Iris pigment epithelial cell (primary cell): Measurements from ENCODE around the gene CUL5.
"Not testable (repeated sequence)": the region's sequence is repeated elsewhere in the genome, so short reads cannot be mapped to it uniquely, and the experiment has no call there.

Experiments used
- DNase-seq: peaks from one replicate; pipeline ENCODE4 v3.0.0-alpha.2; 2011; ENCODE audit warnings: low read depth

Gene CUL5

DNA sequence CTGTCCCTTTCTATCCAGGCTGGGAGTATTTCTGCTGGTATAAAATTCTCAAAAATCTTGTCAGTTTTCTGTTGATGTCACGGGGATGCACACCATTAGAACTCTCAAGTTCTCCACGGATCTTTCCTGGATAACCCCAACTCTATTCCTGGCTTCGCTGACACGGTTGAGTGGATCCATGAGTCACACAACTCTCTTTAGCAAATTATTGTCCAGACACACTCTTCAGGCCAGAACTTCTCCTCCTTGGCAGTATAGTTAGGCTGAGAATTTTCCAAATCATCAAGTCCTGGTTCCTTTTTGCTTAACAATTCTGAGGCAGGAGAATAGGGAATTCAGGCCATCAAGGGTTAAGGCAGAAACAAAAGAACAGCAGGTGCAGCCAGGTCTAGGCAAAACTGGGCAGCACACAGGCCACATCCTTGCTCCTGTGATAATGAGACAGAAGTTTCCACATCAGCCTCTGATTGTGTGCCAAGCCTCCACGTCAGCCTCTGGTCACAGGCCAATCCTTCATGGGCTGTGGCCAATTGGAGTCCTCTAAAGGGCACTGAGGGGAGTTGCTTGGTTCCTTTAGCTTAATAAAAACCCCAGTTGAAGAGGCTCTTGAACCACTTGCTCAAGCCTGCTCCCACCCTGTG is 106.9 kb downstream of the CUL5 start:
- DNase-seq, result peak; percentile 91

DNA sequence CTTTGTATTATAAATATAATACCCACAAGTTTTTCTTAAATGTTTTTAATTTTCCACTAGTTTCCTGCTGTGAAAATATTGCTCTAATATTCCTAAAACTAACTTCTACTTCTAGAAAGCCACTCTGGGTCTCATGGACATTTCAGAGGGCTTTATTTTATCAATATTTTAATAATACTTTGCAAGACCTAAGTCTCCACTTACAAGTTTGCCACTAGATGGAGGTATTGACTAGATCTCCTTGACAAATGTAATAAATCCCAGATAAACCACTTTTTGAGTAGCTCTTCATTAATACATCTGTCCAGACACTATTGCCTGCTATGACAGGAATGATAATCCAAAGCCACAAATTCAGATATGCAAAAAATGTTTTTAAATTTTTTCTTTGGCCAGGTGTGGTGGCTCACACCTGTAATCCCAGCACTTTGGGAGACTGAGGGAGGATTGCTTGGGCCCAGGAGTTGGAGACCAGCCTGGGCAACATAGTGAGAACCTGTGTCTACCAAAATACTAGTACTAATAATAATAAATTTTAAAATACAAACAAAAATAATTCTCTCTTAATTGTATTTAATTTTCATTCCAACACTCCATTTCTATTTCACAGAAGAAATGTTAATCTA is 109.2 kb downstream of the CUL5 start:
- peak; percentile 75 for DNase-seq

DNA sequence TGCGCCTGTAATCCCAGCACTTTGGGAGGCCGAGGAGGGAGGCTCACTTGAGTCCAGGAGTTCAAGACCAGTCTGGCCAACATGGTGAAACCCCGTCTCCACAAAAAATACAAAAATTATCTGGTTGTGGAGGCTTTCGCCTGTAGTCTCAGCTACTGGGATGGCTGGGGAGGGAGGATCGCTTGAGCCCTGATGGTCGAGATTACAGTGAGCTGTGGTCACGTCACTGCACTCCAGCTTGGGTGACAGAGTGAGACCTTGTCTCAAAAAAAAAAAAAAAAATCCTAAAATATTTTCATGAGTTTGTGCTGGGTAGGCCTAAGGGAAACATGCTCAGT is 112.2 kb downstream of the CUL5 start:
- DNase-seq, result not testable (repeated sequence)

DNA sequence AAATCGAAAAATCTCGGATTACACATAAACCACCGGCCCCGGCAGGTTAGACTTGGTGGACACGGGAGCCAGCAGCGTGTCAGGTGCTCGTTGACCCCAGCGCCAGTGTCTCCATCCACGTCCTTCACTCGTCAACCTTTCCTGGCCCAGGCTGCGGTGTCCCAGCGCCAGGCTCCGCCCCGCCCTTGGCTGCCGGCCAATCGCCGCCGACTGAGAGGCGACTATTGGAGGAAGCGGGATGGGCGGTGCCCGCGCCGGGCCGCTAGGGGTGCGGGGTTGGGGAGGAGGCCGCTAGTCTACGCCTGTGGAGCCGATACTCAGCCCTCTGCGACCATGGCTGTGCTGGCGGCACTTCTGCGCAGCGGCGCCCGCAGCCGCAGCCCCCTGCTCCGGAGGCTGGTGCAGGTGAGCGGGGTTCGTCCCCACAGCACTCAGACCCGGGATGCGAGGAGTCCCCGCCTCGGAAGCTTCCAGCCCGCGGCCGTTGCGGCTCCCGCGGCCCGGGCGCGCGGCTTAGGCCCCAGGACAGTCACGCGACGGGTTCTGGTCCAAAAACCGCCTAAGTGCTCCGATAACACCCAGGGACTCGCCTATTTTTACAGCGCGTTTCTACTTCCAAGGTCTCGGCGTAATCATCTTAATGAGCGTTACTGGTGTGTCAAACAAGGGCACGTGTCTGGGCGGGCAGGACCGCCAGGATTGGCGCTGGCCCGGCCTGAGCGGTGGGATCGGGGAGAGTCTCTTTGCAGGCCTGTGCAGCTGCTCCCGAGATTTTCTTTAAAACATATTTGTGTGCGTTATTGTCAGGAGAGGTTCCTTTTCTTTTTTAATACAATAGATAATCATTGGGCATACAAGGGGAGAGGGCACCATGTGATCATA is 112.8 kb downstream of the CUL5 start, which contains the start of gene ACAT1:
TSS of gene ACAT1 (plus strand) at position 294 of the 882 bp plus-strand sequence. CDS start at position 334, 40 bp downstream.
- peak; percentile 88 for DNase-seq

DNA sequence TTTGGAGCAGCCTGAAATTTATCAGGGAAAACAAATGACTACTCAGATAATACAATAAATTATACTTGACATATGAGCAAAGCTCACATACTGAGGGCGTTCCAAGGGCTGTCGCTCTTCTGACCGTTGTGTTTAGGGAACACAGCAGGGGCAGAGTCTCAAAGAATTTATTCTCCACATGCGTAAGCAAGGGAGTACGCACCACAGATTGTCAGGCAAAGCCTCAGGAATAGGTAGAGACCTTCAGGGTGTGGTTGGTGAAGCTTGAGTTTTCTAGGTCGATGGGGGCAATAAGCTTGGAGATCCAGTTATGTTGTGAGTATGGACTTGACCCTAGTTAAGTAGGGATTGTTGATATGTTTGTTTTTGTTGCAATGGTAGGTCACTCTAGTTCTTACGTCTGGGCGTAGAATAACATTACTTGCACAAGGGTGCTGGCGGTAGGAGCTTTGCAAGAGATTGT is 113.5 kb downstream of the CUL5 start:
- peak; percentile 53 for DNase-seq

DNA sequence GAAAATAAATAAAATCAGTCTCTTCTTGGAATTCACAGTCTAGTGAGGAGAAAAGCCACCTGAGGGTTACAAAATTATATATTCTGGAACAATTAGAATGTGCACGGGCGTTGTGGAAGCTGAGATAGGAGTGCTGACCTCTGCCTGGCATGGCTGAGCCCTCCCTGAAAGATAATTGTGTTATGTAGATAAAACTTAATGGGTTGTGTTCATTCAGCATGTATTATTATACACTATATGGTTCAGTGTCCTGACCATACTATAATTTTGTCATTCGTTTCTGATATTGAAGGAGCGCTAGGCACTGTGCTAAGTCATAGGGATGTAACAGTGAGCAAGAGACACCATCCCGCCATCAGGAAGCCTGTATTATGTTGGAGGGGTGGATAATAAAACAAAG is 116.4 kb downstream of the CUL5 start:
- DNase-seq, result no peak

DNA sequence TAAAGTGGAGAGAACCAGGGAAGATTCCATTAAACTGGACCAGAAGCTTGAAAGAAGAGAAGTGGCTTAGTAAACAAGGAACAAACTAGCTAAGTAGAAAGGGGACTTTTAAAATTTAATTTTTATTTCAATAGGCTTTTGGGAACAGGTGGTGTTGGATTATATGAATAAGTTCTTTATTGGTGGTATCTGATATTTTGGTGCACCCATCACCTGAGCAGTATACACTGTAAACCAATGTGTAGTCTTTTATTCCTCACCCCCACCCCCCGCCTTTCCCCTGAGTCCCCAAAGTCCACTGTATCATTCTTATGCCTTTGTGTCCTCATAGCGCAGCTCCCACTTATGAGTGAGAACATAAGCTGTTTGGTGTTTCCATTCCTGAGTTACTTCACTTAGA is 120.1 kb downstream of the CUL5 start:
- no peak for DNase-seq

DNA sequence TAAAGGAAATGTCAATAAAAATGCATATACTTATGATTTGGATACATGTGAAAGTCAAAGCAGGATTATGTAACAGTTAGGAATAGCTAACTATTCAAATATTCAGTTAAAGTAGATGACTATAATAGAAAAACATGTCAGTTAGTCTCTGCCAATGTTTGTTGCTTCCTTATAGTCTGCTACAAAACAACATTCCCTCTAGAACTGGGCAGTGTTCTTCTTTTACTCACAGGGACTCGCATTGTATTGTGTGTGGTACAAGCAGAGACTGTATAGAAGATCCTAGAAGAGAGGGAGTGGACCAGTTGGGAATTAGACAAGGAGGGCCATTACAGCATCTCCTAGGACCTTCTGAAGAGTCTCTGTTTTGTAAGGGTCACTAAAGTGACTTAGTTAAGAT is 123.3 kb downstream of the CUL5 start:
- DNase-seq, result peak; percentile 60

DNA sequence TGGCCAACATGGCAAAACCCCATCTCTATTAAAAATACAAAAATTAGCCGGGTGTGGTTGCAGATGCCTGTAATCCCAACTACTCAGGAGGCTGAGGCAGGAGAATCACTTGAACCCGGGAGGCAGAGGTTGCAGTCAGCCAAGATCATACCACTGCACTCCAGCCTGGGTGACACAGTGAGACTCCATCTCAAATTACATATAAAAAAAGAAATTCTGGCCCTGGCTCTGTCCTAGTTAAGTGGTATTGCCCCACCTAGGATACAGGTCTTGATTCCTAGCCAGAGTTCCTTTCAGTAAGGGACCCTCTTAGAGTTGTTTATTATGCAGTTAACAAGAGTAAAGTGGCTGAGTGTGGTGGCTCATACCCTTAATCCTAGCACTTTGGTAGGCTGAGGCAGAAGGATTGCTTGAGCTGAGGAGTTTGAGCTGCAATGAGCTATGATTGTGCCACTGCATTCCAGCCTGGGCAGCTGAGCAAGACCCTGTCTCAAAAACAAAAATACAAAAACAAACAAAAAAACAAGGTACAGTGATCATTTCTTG is 124.4 kb downstream of the CUL5 start:
- DNase-seq, result not testable (repeated sequence)

DNA sequence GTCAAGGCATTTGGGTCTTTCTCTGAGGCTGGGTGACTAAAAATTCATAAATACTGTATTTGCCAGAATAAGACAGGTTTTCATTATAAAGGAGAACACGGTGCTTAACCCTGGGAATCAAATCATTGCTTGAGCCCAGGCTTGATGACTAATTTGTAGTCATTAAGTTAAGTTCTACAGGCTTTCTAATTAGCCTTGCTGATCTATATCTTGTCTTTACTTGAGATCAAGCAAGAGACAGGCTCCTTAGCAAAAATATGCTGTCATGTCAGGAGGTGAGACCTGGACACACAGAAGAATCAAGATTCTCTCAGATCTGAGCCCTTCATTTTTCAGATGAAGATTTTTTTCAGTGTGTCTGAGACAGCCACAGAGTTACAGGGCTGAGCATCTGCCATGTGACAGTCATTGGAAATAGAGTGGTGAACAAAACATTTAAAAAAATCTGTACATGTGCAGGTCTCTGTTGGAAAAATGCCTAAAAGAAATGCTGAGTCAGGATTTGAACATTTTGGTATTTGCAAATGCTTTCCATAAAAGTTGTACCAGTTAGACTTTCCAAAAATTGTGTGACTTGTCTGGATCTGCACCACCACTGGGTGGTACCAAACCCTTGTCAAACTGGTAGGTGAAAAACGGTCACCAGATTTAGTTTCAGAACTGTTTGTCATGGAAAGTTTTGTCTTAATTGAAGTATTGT is 127.3 kb downstream of the CUL5 start:
- DNase-seq, result peak; percentile 41

DNA sequence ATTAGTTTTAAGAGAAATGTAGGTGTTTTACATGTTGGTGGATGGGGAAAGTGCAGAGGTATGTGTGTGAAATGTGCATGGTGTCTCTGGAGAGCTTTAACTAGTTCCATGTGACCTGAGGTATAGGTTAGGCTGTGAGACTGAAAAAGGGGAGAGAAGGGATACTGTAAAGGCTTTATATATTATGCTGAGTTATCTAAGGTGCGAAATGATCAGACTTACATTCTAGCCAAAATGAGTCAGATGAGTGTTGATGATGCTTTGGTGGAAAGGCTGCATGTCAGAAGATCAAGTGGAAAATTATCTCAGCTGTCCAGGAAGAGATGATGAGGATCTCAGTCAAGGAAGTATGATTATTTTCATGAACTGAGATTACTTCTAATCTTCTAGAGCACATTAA is 128.5 kb downstream of the CUL5 start:
- DNase-seq, result no peak

DNA sequence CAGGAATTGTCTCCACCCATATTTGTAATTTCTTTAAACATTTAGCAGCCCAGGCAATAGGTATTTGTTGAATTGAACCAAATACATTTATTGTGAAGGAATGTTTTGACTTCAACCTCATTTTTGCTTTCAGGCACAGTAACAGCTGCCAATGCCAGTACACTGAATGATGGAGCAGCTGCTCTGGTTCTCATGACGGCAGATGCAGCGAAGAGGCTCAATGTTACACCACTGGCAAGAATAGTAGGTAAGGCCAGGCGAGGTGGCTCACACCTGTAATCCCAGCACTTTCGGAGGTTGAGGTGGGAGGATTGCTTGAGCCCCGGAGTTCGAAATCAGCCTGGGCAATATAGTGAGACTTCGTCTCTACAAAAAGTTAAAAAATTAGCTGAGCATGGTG is 133.6 kb downstream of the CUL5 start:
- no peak for DNase-seq

DNA sequence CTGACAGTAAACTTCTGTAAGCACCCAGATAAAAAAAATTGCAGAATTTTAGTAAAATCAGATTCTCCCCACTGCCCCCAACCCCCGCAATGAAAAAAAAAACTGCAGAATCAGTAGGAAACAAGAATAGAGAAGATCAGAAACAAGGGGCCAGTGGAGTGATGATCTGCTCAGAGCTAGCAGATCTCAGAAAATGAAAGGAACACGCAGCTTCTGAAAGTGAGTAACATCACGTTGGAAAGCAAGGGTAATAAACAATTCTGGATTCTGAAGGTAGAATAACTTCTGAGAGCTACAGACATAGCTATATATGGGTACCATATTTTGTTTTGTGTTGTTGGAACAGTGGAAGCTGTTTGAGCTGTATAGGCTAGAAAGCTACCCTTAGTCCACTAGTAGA is 135.9 kb downstream of the CUL5 start:
- no peak for DNase-seq

DNA sequence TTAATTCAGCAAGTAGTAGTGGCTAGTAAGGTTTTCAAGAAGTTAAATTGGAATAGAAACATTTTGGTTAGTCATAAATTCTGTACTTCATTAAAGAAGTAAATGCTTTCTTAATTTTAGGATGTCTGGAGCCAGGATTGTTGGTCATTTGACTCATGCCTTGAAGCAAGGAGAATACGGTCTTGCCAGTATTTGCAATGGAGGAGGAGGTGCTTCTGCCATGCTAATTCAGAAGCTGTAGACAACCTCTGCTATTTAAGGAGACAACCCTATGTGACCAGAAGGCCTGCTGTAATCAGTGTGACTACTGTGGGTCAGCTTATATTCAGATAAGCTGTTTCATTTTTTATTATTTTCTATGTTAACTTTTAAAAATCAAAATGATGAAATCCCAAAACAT is 138.5 kb downstream of the CUL5 start:
- no peak for DNase-seq

DNA sequence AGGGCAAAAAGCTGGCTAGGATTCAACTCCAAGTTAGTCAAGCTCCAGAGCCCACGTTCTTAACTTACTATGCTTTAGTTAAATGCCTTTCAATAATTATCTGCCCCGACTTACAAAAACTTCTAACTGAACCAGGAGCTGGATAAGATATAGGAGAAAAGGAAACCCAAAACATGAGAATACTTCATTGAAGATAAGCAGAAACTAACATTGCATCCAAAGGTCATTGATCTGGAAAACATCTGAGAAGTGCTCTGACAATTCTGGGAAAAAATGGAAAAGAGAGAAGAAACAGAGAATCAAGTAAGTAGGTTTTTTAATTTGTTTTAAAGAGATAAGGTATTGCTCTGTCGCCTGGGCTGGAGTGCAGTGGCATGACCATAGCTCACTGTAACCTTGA is 139.9 kb downstream of the CUL5 start:
- no peak for DNase-seq

DNA sequence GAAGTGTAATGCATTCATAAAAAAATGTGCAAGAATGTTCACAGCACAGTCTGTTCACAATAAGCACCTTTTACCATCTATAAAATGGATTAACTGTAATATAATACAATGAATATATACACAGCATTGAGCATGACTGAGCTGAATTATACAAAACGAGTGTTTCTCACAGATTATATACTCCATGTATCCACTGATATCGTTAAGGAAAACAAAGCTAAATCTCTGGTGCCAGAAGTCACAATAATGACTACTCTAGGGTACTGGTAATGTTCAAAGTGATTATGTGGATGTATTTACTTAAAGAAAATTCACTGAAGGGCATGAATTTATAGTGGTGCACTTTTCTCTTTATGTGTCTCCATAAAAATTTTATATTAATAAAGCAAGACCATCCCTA is 145.9 kb downstream of the CUL5 start:
- no peak for DNase-seq
